Upper lobe of left lung (tissue), 6 donors: ENCODE data around the gene LGALS3. TPM values are rescaled to one million over a fixed set of nuclear protein-coding genes. Genes with fewer than 3 reads are reported as not detected.

Source experiments
- ATAC-seq, 2 donors: fragments of 200-7000 bp; cut with Tn5 transposase; one replicate each; pipeline ENCODE4 v1.9.1; 2022; ENCODE audit warnings: mild to moderate bottlenecking in 2 of 2, moderate library complexity in 2 of 2; ENCODE audit not compliant: low FRiP score in 2 of 2
- DNase-seq, 2 donors: peaks; one replicate each; pipeline ENCODE4 v3.0.0-alpha.2; 2019 to 2020
- H3K27ac ChIP-seq, 4 donors: fragments of 200-600 bp; sonication (generic); one replicate each; pipeline ENCODE4 v1.5.1; 2016 to 2019
- H3K27me3 ChIP-seq, 4 donors: fragments of 200-600 bp; sonication (generic); one replicate each; pipeline ENCODE4 v1.5.1; 2017 to 2019
- H3K36me3 ChIP-seq, 4 donors: fragments of 200-600 bp; sonication (generic); one replicate each; pipeline ENCODE4 v1.5.1; 2016 to 2019
- H3K4me1 ChIP-seq, 4 donors: fragments of 200-600 bp; sonication (generic); one replicate each; pipeline ENCODE4 v1.5.1; 2018 to 2019
- H3K4me3 ChIP-seq, 4 donors: fragments of 200-600 bp; sonication (generic); one replicate each; pipeline ENCODE4 v1.5.1; 2017 to 2019; ENCODE audit warnings: mild to moderate bottlenecking in 2 of 4, moderate library complexity in 1 of 4
- H3K9me3 ChIP-seq, 4 donors: fragments of 200-600 bp; sonication (generic); one replicate each; pipeline ENCODE4 v1.5.1; 2018 to 2019
- CTCF ChIP-seq, 6 experiments: fragments of 450-650 bp in 4 of 6; fragments of 200-600 bp in 2 of 6; sonication (generic) in 2 of 6; IDR thresholded peaks; one replicate each; pipeline ENCODE4 v1.5.1; 2016 to 2019; ENCODE audit warnings: antibody characterized with exemption in 6 of 6
- EP300 ChIP-seq, 4 donors: sonication (generic); formaldehyde crosslinking; IDR thresholded peaks; one replicate each; pipeline ENCODE4 v1.5.1; 2017; ENCODE audit warnings: antibody characterized with exemption in 4 of 4, control low read depth in 2 of 4
- POLR2A ChIP-seq, 4 donors: fragments of 450-650 bp; IDR thresholded peaks; one replicate each; pipeline ENCODE4 v1.5.1; 2016 to 2017; ENCODE audit warnings: antibody characterized with exemption in 4 of 4, mild to moderate bottlenecking in 2 of 4
- POLR2AphosphoS5 ChIP-seq, 2 donors: sonication (generic); formaldehyde crosslinking; IDR thresholded peaks; one replicate each; pipeline ENCODE4 v1.5.1; 2017; ENCODE audit warnings: antibody characterized with exemption in 2 of 2
- WGBS, 2 donors: methylation state at CpG; one replicate each; pipeline ENCODE4 v1.1.5; 2017 to 2018; 5-methylcytosine and 5-hydroxymethylcytosine counted together
- total RNA-seq, 6 donors: library from RNA; depleted of rRNA in 4 of 6; stranded (reverse); fragments of >200 nt in 4 of 6; gene quantifications; one replicate each; pipeline versions ENCODE4 v1.1.0 to v1.2.1, GENCODE V29; 2016 to 2021
- donor health status: DM: no; HTN: no; CAD: no; lungs with moderate emphysema.
- donor health status: DM: no; HTN: yes; CAD: no; lungs with severe emphysema.

Gene LGALS3
- total RNA-seq, 6 donors from 2014 or later: 205 to 710 (median 440) TPM

DNA sequence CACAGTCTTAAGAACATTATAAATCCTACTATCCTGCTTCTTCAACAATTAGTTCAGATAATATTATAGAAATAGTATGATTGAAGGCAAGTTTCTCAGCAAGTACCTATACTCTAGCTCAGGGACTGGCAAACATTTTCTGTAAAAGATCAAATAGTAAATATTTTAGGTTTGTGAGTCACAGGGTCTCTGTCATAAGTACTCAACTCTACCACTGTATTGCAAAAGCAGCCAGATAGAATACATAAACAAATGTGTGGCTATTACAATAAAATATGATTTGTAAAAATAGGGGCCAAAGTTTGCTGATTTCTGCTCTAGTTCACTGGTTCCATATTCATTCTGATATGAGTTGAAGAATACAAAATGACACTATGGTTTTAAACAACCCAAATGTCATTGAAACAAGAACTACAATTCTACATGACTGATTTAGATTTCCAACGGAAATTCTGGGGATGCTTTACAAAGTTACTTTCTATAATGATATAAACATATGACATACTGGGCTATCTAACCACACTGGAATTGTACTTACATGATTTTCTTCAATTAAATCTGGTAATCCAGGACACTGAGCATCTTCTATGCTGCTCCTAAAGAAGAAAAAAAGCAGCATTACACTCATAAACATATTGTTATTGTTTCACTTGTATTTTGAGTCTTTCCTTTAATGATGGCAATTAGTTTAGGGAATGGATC is 23.2 kb downstream of the LGALS3 start:
- WGBS, 2 donors: 81 to 93% methylated on average over 1 of the region's 1 CpG
- no peak for TF ChIP-seq CTCF (IDR thresholded peaks at IDR 0.05)
- TF ChIP-seq POLR2AphosphoS5 (IDR thresholded peaks at IDR 0.05): no peak
- TF ChIP-seq POLR2A (IDR thresholded peaks at IDR 0.05): no peak
- TF ChIP-seq EP300 (IDR thresholded peaks at IDR 0.05): no peak

DNA sequence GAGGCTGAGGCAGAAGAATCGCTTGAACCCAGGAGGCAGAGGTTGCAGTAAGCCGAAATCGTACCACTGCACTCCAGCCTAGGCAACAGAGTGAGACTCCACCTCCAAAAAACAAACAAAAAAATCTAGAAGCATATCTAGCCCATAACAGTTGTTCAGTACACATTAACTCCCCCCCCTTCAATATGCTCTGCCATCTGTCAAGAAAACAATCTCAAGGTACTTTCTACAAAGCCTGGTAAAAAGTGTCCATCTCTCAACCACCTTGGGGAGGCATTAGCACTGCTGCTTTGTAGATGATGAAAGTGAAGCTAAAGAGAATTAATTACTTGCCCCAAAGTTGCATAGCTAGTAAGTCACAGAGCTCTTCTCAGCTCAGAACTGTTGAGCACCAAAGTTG is 24.9 kb downstream of the LGALS3 start:
- Histone ChIP-seq H3K4me3 (no peak overlapping the region), H3K9me3 (no peaks in the 10 kb centered on the region), H3K27me3 (no peaks in the 10 kb centered on the region), H3K27ac (no peak overlapping the region), H3K36me3 (no peaks in the 10 kb centered on the region), H3K4me1 (no peaks in the 10 kb centered on the region)
- WGBS, 2 donors: 94 to 96% methylated on average over 3 of the region's 3 CpGs
- TF ChIP-seq POLR2AphosphoS5 (IDR thresholded peaks at IDR 0.05): no peak
- no peak for TF ChIP-seq CTCF (IDR thresholded peaks at IDR 0.05)
- no peak for TF ChIP-seq EP300 (IDR thresholded peaks at IDR 0.05)
- no peak for TF ChIP-seq POLR2A (IDR thresholded peaks at IDR 0.05)
- ATAC-seq (no peak), DNase-seq (no peak)

More for the DNA sequence above, 23.2 kb downstream of the LGALS3 start:
- Histone ChIP-seq H3K27ac (no peak overlapping the region), H3K36me3 (no peaks in the 10 kb centered on the region), H3K4me3 (no peak overlapping the region), H3K4me1 (no peaks in the 10 kb centered on the region), H3K9me3 (no peaks in the 10 kb centered on the region), H3K27me3 (no peaks in the 10 kb centered on the region)
- DNase-seq: no peak
- no peak for ATAC-seq

DNA sequence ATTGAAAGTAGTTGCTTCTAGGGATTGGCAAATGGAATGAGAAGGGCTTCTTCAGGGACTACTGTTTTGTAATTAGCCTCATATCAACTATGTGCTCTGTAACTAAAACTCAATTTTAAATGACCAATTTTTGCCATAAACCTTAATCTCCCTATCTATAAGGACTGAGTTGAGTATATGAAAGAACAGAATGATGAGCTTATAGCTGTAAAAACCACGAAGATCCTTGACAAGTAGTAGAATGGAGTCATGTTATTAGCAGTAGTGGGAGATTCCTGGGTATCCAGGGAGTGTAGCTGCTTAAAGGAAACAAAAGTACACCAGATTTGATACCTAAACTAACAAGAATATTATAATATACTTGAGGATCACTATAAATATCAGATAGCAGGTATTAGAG is 28.0 kb downstream of the LGALS3 start:
- WGBS, 2 donors: 89% methylated on average over 1 of the region's 1 CpG
- H3K4me1 ChIP-seq: no peaks in the 10 kb centered on the region
- H3K27me3 ChIP-seq: no peaks in the 10 kb centered on the region
- no peaks in the 10 kb centered on the region for H3K36me3 ChIP-seq
- no peak overlapping the region for H3K4me3 ChIP-seq
- no peak for TF ChIP-seq EP300 (IDR thresholded peaks at IDR 0.05)
- TF ChIP-seq POLR2A (IDR thresholded peaks at IDR 0.05): no peak
- TF ChIP-seq POLR2AphosphoS5 (IDR thresholded peaks at IDR 0.05): no peak
- TF ChIP-seq CTCF (IDR thresholded peaks at IDR 0.05): no peak
- DNase-seq (no peak), ATAC-seq (no peak)
- no peak overlapping the region for H3K27ac ChIP-seq
- H3K9me3 ChIP-seq: no peaks in the 10 kb centered on the region

GRCh38 chr14:55158412-55158811 is 29.4 kb downstream of the LGALS3 start:
- Histone ChIP-seq H3K27me3 (no peaks in the 10 kb centered on the region), H3K36me3 (no peaks in the 10 kb centered on the region), H3K4me3 (no peak overlapping the region), H3K4me1 (no peaks in the 10 kb centered on the region), H3K27ac (no peak overlapping the region), H3K9me3 (no peaks in the 10 kb centered on the region)
- WGBS, 2 donors: 75 to 81% methylated on average over 3 of the region's 3 CpGs
- TF ChIP-seq EP300 (IDR thresholded peaks at IDR 0.05): no peak
- TF ChIP-seq POLR2AphosphoS5 (IDR thresholded peaks at IDR 0.05): no peak
- TF ChIP-seq CTCF (IDR thresholded peaks at IDR 0.05): no peak
- TF ChIP-seq POLR2A (IDR thresholded peaks at IDR 0.05): no peak
- ATAC-seq: no peak
- DNase-seq: no peak

- Histone ChIP-seq H3K27ac (no peak overlapping the region), H3K27me3 (no peaks in the 10 kb centered on the region), H3K4me1 (no peaks in the 10 kb centered on the region), H3K4me3 (no peak overlapping the region), H3K9me3 (no peaks in the 10 kb centered on the region), H3K36me3 (no peaks in the 10 kb centered on the region)
- no peak for TF ChIP-seq POLR2A (IDR thresholded peaks at IDR 0.05)
- peak; percentile 41 to 69 (median 53) for TF ChIP-seq CTCF (IDR thresholded peaks at IDR 0.05)
- ATAC-seq (peak; percentile 72 to 79), DNase-seq (no peak)
These were observed 31.9 kb downstream of the LGALS3 start for GRCh38 chr14:55160989-55161388.
